Frontal cortex (tissue), 4 donors: ENCODE data around the gene NISCH. TPM values are rescaled to one million over a fixed set of nuclear protein-coding genes. Genes with fewer than 3 reads are reported as not detected.
A peak's percentile ranks its signal among the peaks of the same experiment; 100 is the strongest.

Experiments
- DNase-seq, 2 donors: peaks; one replicate each; pipeline ENCODE4 v3.0.0; 2012; ENCODE audit warnings: low spot score in 2 of 2
- FAIRE-seq: peaks from 2 replicates; lab custom pipeline; 2012; peaks lifted over from hg19 to GRCh38; lab: Jason Lieb, UNC
- total RNA-seq: library from RNA; depleted of rRNA; stranded (reverse); fragments of >200 nt; gene quantifications from one replicate; pipeline ENCODE4 v1.2.3, GENCODE V29; 2014
- donor health status: control.
- donor health status: control.
- donor health status: control.

The NISCH gene
- total RNA-seq, 1 donor from 2014 or later: 58.7 TPM

DNA sequence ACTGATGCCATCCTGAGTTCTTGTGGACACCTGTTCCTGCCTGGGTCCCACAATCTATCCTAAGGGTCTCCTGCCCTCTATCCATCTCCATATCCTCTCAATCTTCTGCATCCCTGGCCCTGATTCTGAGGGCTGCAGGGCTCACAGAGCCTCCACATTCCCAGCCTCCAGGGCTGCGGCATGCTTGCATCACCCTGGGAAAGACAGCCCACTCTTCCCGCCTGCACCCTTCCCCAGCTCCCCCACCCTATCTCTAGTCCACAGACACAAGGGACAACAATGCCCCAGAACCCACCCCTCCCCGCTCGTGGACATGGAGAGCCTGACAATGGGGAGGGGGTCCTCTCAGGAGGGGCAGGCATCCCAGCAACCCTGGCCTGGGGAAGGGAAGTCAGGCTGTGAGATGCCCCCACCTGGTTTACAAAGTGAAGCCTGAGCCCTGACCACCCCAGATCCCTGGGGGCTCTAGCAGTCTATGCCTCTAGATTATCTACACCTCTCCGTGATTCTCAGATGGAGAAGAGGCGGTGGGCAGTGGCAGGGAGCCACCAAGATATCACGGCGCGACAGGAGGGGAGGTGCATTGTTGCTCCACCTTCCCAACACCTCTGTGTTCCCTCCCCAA is 20.8 kb upstream of the NISCH start:
- FAIRE-seq (no peak), DNase-seq (peak in 1 of 2 donors; percentile 2)

- DNase-seq (peak in 1 of 2 donors; percentile 1), FAIRE-seq (no peak)
These were observed 19.9 kb upstream of the NISCH start for GRCh38 chr3:52435246-52436101.

DNA sequence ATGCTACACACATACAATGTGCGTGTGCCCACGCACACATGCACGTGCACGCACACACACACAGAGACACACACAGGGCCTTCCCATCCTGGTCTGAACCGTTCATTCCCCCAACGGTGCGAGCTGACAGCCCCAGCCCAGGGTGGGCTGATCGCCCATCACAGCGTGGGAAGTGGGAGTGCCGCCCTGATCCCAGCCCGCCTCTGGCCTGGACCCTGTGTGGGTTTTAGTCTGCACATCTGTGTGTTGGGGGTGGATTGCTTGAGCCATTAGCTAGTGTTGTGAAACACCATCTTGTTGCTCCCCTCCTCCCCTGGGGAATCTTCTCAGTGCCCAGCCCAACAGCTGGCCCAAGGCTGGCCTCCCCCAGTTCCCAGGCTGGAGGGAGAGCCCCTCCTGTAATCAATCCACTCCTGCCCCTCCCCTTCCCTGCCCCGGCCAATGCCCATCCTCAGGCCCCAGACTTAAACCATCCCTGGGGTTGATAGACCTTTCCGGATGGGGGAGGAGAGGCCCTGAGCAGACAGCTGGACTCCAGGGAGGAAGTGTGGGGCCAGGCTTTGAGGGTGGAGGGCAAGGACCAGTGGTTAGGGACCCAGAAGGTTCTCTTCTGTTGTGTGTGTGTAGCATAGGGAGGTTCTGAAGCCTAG is 18.8 kb upstream of the NISCH start:
- DNase-seq: peak in 1 of 2 donors; percentile 5
- no peak for FAIRE-seq

- no peak for FAIRE-seq
- no peak for DNase-seq
These were observed 17.9 kb upstream of the NISCH start for GRCh38 chr3:52437326-52438103.

- FAIRE-seq: no peak
- DNase-seq: no peak
These were observed 17.4 kb upstream of the NISCH start for GRCh38 chr3:52438104-52438376.

DNA sequence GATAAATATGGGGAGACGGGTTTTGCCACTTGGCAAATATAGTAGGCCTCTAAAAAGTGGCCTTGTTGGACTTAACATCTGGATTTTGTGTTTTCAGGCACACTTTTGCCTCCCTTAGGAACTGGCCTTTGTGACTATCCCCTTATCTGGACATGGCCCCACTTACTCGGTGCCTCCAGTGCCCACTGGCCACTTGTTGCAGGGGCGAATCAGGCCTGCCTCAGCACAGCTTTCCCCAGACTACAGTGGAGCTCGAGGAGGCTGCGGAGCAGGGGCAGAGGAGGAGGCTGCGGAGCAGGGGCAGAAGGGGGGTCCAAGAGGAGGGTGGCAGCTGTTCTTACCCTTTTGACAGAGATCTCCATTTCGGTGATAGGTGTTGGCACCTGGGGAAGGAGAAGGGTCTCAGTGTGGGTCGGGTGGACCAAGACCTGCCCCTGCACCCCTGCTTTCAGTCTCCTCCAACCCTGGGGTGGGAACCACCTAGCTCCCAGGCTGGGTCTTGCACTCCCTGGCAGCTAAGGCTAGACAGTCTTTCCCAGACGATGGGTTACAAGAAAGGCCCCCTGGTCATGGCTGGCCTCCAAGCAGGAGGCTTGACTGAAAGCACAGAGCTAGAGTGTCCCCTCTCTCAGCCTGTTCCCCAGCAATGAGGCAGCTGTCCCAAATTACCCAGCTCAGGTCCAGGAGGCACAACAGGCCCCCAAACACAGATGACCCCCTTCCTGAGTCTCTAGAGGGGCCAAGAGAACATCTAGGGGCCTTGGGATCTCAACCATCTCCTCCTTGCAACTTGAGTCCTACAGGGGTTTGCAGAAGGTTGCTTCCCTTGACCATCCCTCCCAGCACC is 16.6 kb upstream of the NISCH start:
- FAIRE-seq: no peak
- peak in 1 of 2 donors; percentile 10 for DNase-seq

GRCh38 chr3:52439426-52440248 is 15.8 kb upstream of the NISCH start:
- FAIRE-seq (no peak), DNase-seq (peak in 1 of 2 donors; percentile 6)

- no peak for FAIRE-seq
These were observed 15.2 kb upstream of the NISCH start for GRCh38 chr3:52440249-52440551.

DNA sequence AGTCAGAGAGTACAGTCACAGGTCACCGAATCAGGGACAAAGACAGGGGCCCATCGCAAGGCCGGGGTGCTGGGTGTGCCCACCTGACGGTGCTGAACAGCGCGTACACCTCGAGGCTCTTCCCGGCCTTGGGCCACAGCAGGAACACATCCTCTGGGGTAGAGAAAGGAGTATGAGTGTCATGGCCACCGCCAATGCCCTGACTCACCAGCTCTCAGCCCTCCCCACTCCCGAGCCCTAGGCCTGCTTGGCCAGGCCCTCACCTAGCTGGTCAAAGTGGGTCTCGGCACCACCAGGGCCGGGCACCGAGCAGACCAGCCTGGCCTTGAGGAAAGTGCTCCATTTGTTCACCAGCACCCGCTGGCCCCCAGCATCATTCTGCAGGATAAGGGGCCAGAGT is 14.7 kb upstream of the NISCH start:
- DNase-seq (no peak), FAIRE-seq (no peak)

More at GRCh38 chr3:52440249-52440551, 15.2 kb upstream of the NISCH start:
- peak in 1 of 2 donors; percentile 2 for DNase-seq

DNA sequence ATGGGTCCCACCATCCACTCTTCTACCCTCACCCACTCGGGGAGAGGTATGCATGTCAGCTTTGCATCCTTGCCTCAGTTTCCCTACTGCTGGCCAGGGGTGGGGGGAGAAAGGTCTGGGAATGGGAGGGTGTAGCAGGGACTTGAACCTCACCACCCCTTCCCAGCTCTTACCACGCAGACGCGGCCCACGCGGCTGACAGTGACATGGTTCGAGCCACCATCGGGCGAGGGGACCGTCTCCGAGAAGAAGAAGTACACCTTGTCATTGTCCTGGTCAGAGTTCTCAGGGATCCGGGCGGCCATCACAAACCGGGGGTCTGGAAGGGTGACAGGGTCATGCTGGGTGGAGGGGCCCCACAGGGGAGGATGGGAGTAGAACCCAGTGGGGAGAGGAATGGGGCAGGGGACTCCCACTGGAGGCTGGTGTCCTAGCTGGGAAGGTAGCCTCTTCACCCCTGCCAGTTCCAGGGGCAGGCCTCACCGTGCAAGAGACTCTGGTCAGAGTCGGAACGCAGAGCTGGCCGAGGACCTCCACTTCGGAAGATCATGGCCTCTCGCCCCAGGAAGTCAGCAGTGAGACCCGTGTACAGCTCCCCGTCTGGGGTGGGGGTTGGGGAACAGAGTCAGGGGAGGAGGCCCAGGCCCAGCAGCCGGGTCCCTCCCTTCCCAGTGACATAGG is 14.2 kb upstream of the NISCH start:
- DNase-seq (no peak), FAIRE-seq (no peak)

DNA sequence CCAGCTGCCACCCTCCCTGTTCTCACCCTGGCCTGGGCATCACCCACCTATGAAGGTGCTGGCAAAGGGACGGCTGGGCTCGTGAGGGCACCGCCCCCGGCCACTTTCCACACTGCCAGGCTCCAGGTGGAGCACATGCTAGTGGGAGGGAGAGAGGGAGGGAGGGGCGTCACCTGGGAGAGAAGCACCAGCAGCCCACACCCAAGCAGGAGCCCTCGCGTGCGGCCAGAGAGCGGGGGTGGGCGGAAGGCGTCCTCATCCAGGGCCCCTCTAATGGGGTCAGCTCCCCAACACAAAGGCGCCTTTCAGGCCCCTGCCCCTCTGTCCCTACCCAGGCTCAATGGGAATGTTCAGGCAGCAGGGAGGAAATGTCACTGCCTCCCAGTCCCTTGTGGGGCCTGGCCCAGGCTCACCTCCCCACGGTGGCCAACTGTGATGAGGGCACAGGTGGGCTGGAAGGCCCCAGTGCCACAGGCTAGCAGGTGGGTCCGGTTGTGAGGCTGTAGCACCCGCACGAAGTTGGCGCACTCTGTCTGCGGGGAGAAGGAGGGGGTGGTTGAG is 13.6 kb upstream of the NISCH start:
- DNase-seq: no peak
- FAIRE-seq: no peak

DNA sequence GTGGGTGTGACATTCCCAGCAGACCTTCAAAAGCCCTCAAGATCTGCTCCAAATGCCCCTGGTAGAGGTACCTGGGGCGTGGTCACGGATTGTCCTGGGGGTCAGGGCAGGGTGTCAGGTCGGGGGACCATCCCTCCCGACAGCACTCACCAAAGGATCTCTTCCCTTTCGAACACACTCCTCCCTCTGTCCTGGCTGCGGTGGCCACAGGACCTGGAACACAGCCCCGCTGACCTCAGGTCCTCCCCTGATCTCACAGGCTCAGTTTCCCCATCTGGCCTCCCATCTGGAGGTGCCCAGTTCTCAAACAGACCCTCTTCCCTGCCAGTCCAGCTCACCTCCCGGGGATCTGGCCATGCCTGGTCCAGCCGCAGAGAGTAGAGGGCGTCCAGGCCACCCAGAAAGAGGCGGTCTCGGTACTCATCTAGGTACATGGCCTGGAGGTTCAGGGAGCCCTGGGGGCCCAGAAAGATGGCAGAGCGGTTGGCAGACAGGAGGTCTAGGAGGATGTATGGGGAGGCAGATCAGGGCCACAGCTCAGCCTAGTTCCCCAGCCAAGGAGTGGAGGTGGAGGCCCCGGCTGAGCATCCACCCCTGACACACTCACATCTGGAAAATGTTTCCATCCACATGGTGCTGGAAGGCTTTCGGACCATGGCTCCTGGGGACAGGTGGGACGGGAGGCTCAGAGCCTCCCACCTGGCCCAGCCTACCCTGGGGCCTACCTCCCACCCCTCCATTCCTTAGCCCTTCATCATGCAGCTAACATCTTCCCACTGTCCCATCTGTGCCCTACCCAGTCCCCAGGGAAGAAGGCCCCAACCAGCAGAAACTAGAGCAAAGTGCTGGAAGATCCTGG is 12.8 kb upstream of the NISCH start:
- no peak for FAIRE-seq

DNA sequence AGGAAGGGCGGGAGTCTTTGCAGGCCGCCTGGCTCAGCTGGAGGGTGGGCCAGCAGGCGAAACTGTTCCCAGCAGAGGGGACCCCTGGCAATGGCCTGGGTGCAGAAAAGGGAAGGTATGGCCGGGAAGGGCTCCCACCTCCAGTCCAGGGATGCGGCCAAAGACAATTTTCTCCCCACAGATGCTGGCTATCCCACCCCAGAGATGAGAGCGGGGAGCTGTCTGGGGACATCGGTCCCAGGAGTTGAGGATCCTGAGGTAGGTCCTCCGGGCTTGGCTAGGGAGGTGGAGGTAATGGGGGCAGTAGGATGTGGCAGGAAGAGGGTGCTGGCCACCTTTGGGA is 12.2 kb upstream of the NISCH start:
- DNase-seq: no peak
- FAIRE-seq: no peak

More for the DNA sequence above, 12.8 kb upstream of the NISCH start:
- no peak for DNase-seq

- DNase-seq (no peak), FAIRE-seq (no peak)
These were observed 11.4 kb upstream of the NISCH start for GRCh38 chr3:52443791-52444687.

- FAIRE-seq: no peak
- DNase-seq: peak in 1 of 2 donors; percentile 47
These were observed 10.3 kb upstream of the NISCH start, which contains the start of gene SEMA3G for GRCh38 chr3:52444860-52445793. TSS of gene SEMA3G (minus strand) at chr3:52445103. CDS start at chr3:52445027, 76 bp downstream.
